OCI-LY7 (cell line): ENCODE results near the gene PVALEF. TPM values are rescaled to one million over a fixed set of nuclear protein-coding genes. Genes with fewer than 3 reads are reported as not detected.

Experiments used
- BruUV-seq: library from RNA; stranded (reverse); fragments of 400-500 nt; replicated peaks from 2 replicates; lab custom pipeline; 2021; lab: Mats Ljungman, UMichigan
- CTCF ChIA-PET: fragments of 300-600 bp; sonication (Branson Sonifier 250); formaldehyde crosslinking; loops from one replicate; lab custom pipeline; 2022; ENCODE audit warnings: antibody characterized with exemption; ENCODE audit not compliant: unreplicated experiment; lab: Charles Lee
- POLR2A ChIA-PET: fragments of 300-600 bp; sonication (Branson Sonifier 250); formaldehyde crosslinking; loops from one replicate; lab custom pipeline; 2022; ENCODE audit warnings: antibody characterized with exemption; lab: Charles Lee
- DNase-seq: peaks from one replicate; pipeline ENCODE4 v3.0.0-alpha.2; 2015; ENCODE audit warnings: low spot score
- H2AFZ ChIP-seq: fragments of 200-600 bp; sonication (generic), shearing (Covaris generic); 2 replicates; pipeline ENCODE4 v1.6.1; 2014; ENCODE audit warnings: mild to moderate bottlenecking, antibody characterized with exemption, low read length, moderate library complexity
- H3K27ac ChIP-seq: fragments of 200-600 bp; sonication (generic); 2 replicates; pipeline ENCODE4 v1.5.1; 2014; ENCODE audit warnings: mixed run types, low read depth, mild to moderate bottlenecking, moderate library complexity, low read length, inconsistent platforms; ENCODE audit not compliant: poor library complexity, severe bottlenecking
- H3K36me3 ChIP-seq: fragments of 200-600 bp; sonication (generic); 2 replicates; pipeline ENCODE4 v1.6.1; 2014; ENCODE audit warnings: mild to moderate bottlenecking, antibody characterized with exemption, low read length, moderate library complexity, mixed read lengths; ENCODE audit not compliant: insufficient read depth
- H3K4me1 ChIP-seq: fragments of 200-600 bp; sonication (generic); 2 replicates; pipeline ENCODE4 v1.5.1; 2014; ENCODE audit warnings: mild to moderate bottlenecking, low read length; ENCODE audit not compliant: insufficient read depth, poor library complexity, severe bottlenecking
- H3K4me2 ChIP-seq: fragments of 200-600 bp; sonication (generic); 2 replicates; pipeline ENCODE4 v1.6.1; 2014; ENCODE audit warnings: mild to moderate bottlenecking, low read length
- H3K4me3 ChIP-seq: fragments of 200-600 bp; sonication (generic); 2 replicates; pipeline ENCODE4 v1.5.1; 2014; ENCODE audit warnings: mild to moderate bottlenecking, low read depth, low read length; ENCODE audit not compliant: poor library complexity, severe bottlenecking
- H3K79me2 ChIP-seq: fragments of 200-600 bp; sonication (generic); 2 replicates; pipeline ENCODE4 v1.6.1; 2016; ENCODE audit warnings: low read depth, mild to moderate bottlenecking, low read length, moderate library complexity, mixed read lengths; ENCODE audit not compliant: insufficient read depth
- H3K9me2 ChIP-seq: fragments of 200-600 bp; sonication (generic); 2 replicates; pipeline ENCODE4 v1.6.1; 2016; ENCODE audit warnings: mild to moderate bottlenecking, low read length, mixed read lengths; ENCODE audit not compliant: insufficient read depth
- H3K9me3 ChIP-seq: fragments of 200-600 bp; sonication (generic); 2 replicates; pipeline ENCODE4 v1.6.1; 2014; ENCODE audit warnings: mild to moderate bottlenecking, mixed run types, low read length, mixed read lengths
- H4K20me1 ChIP-seq: fragments of 200-600 bp; sonication (generic); 2 replicates; pipeline ENCODE4 v1.6.1; 2014; ENCODE audit warnings: mild to moderate bottlenecking, antibody characterized with exemption, low read length, moderate library complexity, mixed read lengths; ENCODE audit not compliant: insufficient read depth
- CTCF ChIP-seq: fragments of 200-600 bp; sonication (generic); conservative IDR thresholded peaks from 2 replicates; pipeline ENCODE4 v1.5.1; 2014; ENCODE audit warnings: mild to moderate bottlenecking, antibody characterized with exemption, low read length, moderate library complexity, mixed read lengths
- EZH2phosphoT487 ChIP-seq: fragments of 200-600 bp; sonication (generic); IDR thresholded peaks from 2 replicates; pipeline ENCODE4 v1.6.1; 2018; ENCODE audit warnings: low read depth, borderline replicate concordance, mild to moderate bottlenecking, mixed run types, antibody characterized with exemption, low read length, moderate library complexity, mixed read lengths
- intact Hi-C: fragments of 100-400 bp; cut with micrococcal nuclease; formaldehyde crosslinking; loops from one replicate; pipeline ENCODE4 v1.10.0; 2022; ENCODE audit not compliant: unreplicated experiment
- total RNA-seq, 2 experiments: library from RNA; depleted of rRNA in 1 of 2; stranded (reverse); fragments of >200 nt in 1 of 2; shearing (Covaris generic) in 1 of 2; gene quantifications; 2 replicates each; pipeline ENCODE4 v1.2.3, GENCODE V29; 2014 to 2022

Gene PVALEF
- total RNA-seq, 2 experiments from 2014 or later, result not detected

- Histone ChIP-seq H4K20me1 (no peaks in the 10 kb centered on the region), H3K9me2 (no peaks in the 10 kb centered on the region), H3K79me2 (no peaks in the 10 kb centered on the region), H3K36me3 (no peaks in the 10 kb centered on the region), H3K4me1 (no peaks in the 10 kb centered on the region), H3K4me3 (no peak overlapping the region), H3K9me3 (no peaks in the 10 kb centered on the region), H2AFZ (no peak overlapping the region), H3K4me2 (no peak overlapping the region), H3K27ac (no peak overlapping the region)
- intact Hi-C loops, result no loop called here
- POLR2A ChIA-PET, result no interaction called here
- CTCF ChIA-PET, result no interaction called here
- no peak for DNase-seq
- TF ChIP-seq EZH2phosphoT487 (no peak), CTCF (no peak)
- no TSS peak for BruUV-seq
These were observed 48.6 kb upstream of the PVALEF start for GRCh38 chr17:81116704-81117103.

GRCh38 chr17:81117672-81118198, 47.6 kb upstream of the PVALEF start:
- Histone ChIP-seq H3K4me1 (no peaks in the 10 kb centered on the region), H3K79me2 (no peaks in the 10 kb centered on the region), H4K20me1 (no peaks in the 10 kb centered on the region), H3K4me2 (no peak overlapping the region), H3K9me3 (no peaks in the 10 kb centered on the region), H3K27ac (no peak overlapping the region), H3K36me3 (no peaks in the 10 kb centered on the region), H3K9me2 (no peaks in the 10 kb centered on the region), H3K4me3 (no peak overlapping the region), H2AFZ (no peak overlapping the region)
- BruUV-seq, result no TSS peak
- DNase-seq, result no peak
- intact Hi-C loops, result no loop called here
- no peak for TF ChIP-seq EZH2phosphoT487
- ChIA-PET CTCF (no interaction called here), POLR2A (no interaction called here)

- Histone ChIP-seq H3K4me3 (no peak overlapping the region), H3K36me3 (no peaks in the 10 kb centered on the region), H3K4me2 (no peak overlapping the region), H2AFZ (no peak overlapping the region), H3K4me1 (no peaks in the 10 kb centered on the region), H3K9me2 (no peaks in the 10 kb centered on the region), H4K20me1 (no peaks in the 10 kb centered on the region), H3K27ac (no peak overlapping the region), H3K79me2 (no peaks in the 10 kb centered on the region), H3K9me3 (no peaks in the 10 kb centered on the region)
- POLR2A ChIA-PET, result no interaction called here
- DNase-seq, result no peak
- no TSS peak for BruUV-seq
- CTCF ChIA-PET, result no interaction called here
- intact Hi-C loops, result no loop called here
- no peak for TF ChIP-seq EZH2phosphoT487
- no peak for TF ChIP-seq CTCF
These were observed 46.7 kb upstream of the PVALEF start for GRCh38 chr17:81118308-81119221.
